Neural crest cell (in vitro differentiated cells): Measurements from ENCODE around the gene AKT3. TPM values are rescaled to one million over a fixed set of nuclear protein-coding genes. Genes with fewer than 3 reads are reported as not detected.

Experiments
- DNase-seq: peaks from one replicate; pipeline ENCODE4 v3.0.0; 2021; ENCODE audit warnings: low read depth, mixed read lengths, low spot score
- H3K27ac Mint-ChIP-seq: one replicate; pipeline ENCODE4 v1.8.0; 2021; ENCODE audit warnings: mild to moderate bottlenecking, mixed read lengths; ENCODE audit not compliant: unreplicated experiment
- H3K27me3 Mint-ChIP-seq: 2 replicates; pipeline ENCODE4 v1.8.0; 2021; ENCODE audit warnings: low read depth, mild to moderate bottlenecking, mixed read lengths
- H3K36me3 Mint-ChIP-seq: 2 replicates; pipeline ENCODE4 v1.8.0; 2021; ENCODE audit warnings: low read depth, mild to moderate bottlenecking, mixed read lengths
- H3K4me1 Mint-ChIP-seq: 2 replicates; pipeline ENCODE4 v1.8.0; 2021; ENCODE audit warnings: mixed read lengths
- H3K4me3 Mint-ChIP-seq: one replicate; pipeline ENCODE4 v1.8.0; 2021; ENCODE audit warnings: mild to moderate bottlenecking, mixed read lengths
- H3K9me3 Mint-ChIP-seq: 2 replicates; pipeline ENCODE4 v1.8.0; 2021; ENCODE audit warnings: mixed read lengths
- CTCF ChIP-seq: fragments of 200-600 bp; sonication (generic); conservative IDR thresholded peaks from 2 replicates; pipeline ENCODE4 v1.5.0; 2021; ENCODE audit warnings: antibody characterized with exemption, mild to moderate bottlenecking
- total RNA-seq: library from RNA; stranded (reverse); gene quantifications from 2 replicates; pipeline ENCODE4 v1.2.1, GENCODE V29; 2021

The AKT3 gene
- total RNA-seq, 1 donor from 2014 or later = 38.2 TPM

GRCh38 chr1:243501002-243501401 lies 349.0 kb downstream of the AKT3 start:
- Mint-ChIP-seq H3K27me3 (no peaks in the 10 kb centered on the region), H3K4me3 (no peak overlapping the region), H3K27ac (no peak overlapping the region), H3K36me3 (peaks cover 18% of the 10 kb centered on the region), H3K9me3 (no peaks in the 10 kb centered on the region), H3K4me1 (peaks cover 30% of the 10 kb centered on the region)
- DNase-seq = no peak
- no peak for TF ChIP-seq CTCF

- Mint-ChIP-seq H3K9me3 (no peaks in the 10 kb centered on the region), H3K4me1 (peaks cover 28% of the 10 kb centered on the region), H3K4me3 (no peak overlapping the region), H3K27me3 (no peaks in the 10 kb centered on the region), H3K36me3 (peaks cover 18% of the 10 kb centered on the region), H3K27ac (no peak overlapping the region)
- no peak for TF ChIP-seq CTCF
- DNase-seq = no peak
These were observed 349.5 kb downstream of the AKT3 start for GRCh38 chr1:243500512-243500911.

- no peak for TF ChIP-seq CTCF
- peaks cover 17% of the 10 kb centered on the region for H3K36me3 Mint-ChIP-seq
- no peaks in the 10 kb centered on the region for H3K27me3 Mint-ChIP-seq
- peaks cover 22% of the 10 kb centered on the region for H3K4me1 Mint-ChIP-seq
- no peak for DNase-seq
- no peak overlapping the region for H3K4me3 Mint-ChIP-seq
- no peak overlapping the region for H3K27ac Mint-ChIP-seq
- H3K9me3 Mint-ChIP-seq = no peaks in the 10 kb centered on the region
These were observed 350.3 kb downstream of the AKT3 start for GRCh38 chr1:243499711-243500110.

GRCh38 chr1:243499248-243499647 lies 350.8 kb downstream of the AKT3 start:
- Mint-ChIP-seq H3K27ac (no peak overlapping the region), H3K4me3 (no peak overlapping the region), H3K36me3 (peaks cover 20% of the 10 kb centered on the region), H3K9me3 (no peaks in the 10 kb centered on the region), H3K4me1 (peaks cover 27% of the 10 kb centered on the region), H3K27me3 (no peaks in the 10 kb centered on the region)
- no peak for DNase-seq
- TF ChIP-seq CTCF = no peak

GRCh38 chr1:243497939-243498681 lies 351.9 kb downstream of the AKT3 start:
- H3K4me1 Mint-ChIP-seq = peaks cover 33% of the 10 kb centered on the region
- DNase-seq = no peak
- no peak overlapping the region for H3K27ac Mint-ChIP-seq
- H3K4me3 Mint-ChIP-seq = no peak overlapping the region
- TF ChIP-seq CTCF = no peak
- H3K27me3 Mint-ChIP-seq = no peaks in the 10 kb centered on the region
- peaks cover 22% of the 10 kb centered on the region for H3K36me3 Mint-ChIP-seq
- H3K9me3 Mint-ChIP-seq = no peaks in the 10 kb centered on the region
